Neural crest cell (in vitro differentiated cells): Measurements from ENCODE around the gene FAM9C. TPM values are rescaled to one million over a fixed set of nuclear protein-coding genes. Genes with fewer than 3 reads are reported as not detected.

ENCODE experiments used
- DNase-seq: peaks from one replicate; pipeline ENCODE4 v3.0.0; 2021; ENCODE audit warnings: low read depth, mixed read lengths, low spot score
- H3K27ac Mint-ChIP-seq: one replicate; pipeline ENCODE4 v1.8.0; 2021; ENCODE audit warnings: mild to moderate bottlenecking, mixed read lengths; ENCODE audit not compliant: unreplicated experiment
- H3K27me3 Mint-ChIP-seq: 2 replicates; pipeline ENCODE4 v1.8.0; 2021; ENCODE audit warnings: low read depth, mild to moderate bottlenecking, mixed read lengths
- H3K36me3 Mint-ChIP-seq: 2 replicates; pipeline ENCODE4 v1.8.0; 2021; ENCODE audit warnings: low read depth, mild to moderate bottlenecking, mixed read lengths
- H3K4me1 Mint-ChIP-seq: 2 replicates; pipeline ENCODE4 v1.8.0; 2021; ENCODE audit warnings: mixed read lengths
- H3K4me3 Mint-ChIP-seq: one replicate; pipeline ENCODE4 v1.8.0; 2021; ENCODE audit warnings: mild to moderate bottlenecking, mixed read lengths
- H3K9me3 Mint-ChIP-seq: 2 replicates; pipeline ENCODE4 v1.8.0; 2021; ENCODE audit warnings: mixed read lengths
- total RNA-seq: library from RNA; stranded (reverse); gene quantifications from 2 replicates; pipeline ENCODE4 v1.2.1, GENCODE V29; 2021
- TF ChIP-seq, protein P1 (sequence below): fragments of 200-600 bp; sonication (generic); conservative IDR thresholded peaks from 2 replicates; pipeline ENCODE4 v1.5.0; 2021; ENCODE audit warnings: antibody characterized with exemption, mild to moderate bottlenecking

FAM9C gene
- total RNA-seq, 1 donor from 2014 or later = 0.07 TPM

DNA sequence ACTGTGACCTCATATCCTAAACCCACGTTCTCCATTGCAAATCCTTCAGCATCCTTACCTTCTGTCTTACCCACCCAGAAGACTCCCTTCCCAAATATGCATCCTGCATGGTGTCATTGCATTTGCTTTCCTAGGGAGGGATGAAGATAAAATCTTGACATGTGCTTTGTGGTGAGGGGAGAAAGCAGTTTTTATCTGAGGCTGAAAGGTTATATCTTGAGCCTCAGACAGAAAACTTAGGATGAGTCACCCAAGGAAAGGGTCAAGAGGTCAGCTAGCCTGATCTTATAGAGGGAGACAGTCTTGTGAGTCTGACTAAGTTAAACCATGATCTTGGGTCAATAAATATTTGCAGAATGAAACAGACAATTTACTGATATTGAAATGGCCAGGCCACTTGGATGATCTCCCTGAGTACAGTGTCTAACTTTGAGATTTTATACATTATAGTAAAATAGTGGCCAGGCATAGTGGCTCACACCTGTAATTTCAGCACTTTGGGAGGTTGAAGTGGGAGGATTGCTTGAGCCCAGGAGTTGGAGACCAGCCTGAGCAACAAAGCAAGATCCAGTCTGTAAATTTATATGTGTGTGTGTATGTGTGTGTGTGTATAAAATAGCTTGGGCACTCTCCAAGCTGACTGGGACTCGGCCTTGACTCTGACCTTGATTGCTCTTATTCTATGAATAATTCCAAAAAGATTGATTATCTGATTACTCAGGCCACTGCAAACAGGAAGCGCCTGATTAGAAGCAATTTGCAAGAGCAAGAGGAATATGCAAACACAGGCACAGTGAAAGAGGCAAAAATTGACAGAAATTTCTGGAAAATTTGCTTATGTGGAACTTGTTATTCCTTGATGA lies 15.4 kb upstream of the FAM9C start:
- Mint-ChIP-seq H3K27me3 (no peaks in the 10 kb centered on the region), H3K4me3 (no peak overlapping the region), H3K9me3 (peaks cover 27% of the 10 kb centered on the region), H3K4me1 (peaks cover 23% of the 10 kb centered on the region), H3K27ac (no peak overlapping the region), H3K36me3 (peaks cover 9% of the 10 kb centered on the region)
- TF ChIP-seq, protein P1, sequence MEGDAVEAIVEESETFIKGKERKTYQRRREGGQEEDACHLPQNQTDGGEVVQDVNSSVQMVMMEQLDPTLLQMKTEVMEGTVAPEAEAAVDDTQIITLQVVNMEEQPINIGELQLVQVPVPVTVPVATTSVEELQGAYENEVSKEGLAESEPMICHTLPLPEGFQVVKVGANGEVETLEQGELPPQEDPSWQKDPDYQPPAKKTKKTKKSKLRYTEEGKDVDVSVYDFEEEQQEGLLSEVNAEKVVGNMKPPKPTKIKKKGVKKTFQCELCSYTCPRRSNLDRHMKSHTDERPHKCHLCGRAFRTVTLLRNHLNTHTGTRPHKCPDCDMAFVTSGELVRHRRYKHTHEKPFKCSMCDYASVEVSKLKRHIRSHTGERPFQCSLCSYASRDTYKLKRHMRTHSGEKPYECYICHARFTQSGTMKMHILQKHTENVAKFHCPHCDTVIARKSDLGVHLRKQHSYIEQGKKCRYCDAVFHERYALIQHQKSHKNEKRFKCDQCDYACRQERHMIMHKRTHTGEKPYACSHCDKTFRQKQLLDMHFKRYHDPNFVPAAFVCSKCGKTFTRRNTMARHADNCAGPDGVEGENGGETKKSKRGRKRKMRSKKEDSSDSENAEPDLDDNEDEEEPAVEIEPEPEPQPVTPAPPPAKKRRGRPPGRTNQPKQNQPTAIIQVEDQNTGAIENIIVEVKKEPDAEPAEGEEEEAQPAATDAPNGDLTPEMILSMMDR = no peak
- DNase-seq = no peak

DNA sequence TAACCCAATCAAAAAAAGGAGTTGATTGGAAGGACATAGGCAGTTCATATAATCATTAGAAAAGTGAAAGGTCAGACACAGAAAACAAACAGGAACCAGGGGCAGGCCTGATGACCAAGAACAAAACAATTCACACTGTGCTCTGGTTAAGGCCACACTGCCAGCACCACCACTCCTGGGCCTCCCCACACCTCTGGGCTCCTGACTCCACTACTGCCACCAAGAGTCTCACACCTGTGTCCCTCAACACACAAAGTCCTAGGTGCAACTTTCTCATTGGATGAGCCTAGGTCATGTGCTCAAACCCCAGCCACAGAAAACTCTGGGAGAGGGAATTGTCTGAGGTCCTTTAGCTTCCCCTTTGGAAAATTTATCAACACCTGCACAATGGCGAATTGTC lies 11.1 kb upstream of the FAM9C start:
- Mint-ChIP-seq H3K36me3 (peaks cover 5% of the 10 kb centered on the region), H3K9me3 (peaks cover 16% of the 10 kb centered on the region), H3K4me1 (peaks cover 27% of the 10 kb centered on the region), H3K27me3 (no peaks in the 10 kb centered on the region), H3K27ac (no peak overlapping the region), H3K4me3 (no peak overlapping the region)
- no peak for DNase-seq
- TF ChIP-seq, protein P1 = no peak

DNA sequence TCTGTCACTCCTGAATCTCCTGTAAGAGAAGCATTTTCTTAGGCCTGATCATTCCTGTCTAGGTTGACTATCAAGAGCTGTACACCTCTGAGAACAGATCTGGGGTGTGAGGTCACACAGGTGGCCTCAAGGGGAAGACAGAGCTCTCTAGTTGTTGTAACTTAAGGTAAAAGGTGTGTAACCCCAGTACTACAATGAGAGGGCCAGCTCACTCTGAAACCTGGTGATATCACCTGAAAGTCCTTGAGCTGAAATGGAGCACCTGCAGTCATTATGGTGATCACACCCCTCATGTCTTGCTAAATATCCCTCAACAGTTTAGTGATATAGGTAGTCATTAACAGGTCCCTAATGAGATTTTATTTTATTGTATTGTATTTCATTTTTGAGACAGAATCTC lies 8.8 kb upstream of the FAM9C start:
- no peak overlapping the region for H3K27ac Mint-ChIP-seq
- peaks cover 20% of the 10 kb centered on the region for H3K9me3 Mint-ChIP-seq
- no peaks in the 10 kb centered on the region for H3K27me3 Mint-ChIP-seq
- no peak overlapping the region for H3K4me3 Mint-ChIP-seq
- TF ChIP-seq, protein P1 = no peak
- peaks cover 2% of the 10 kb centered on the region for H3K36me3 Mint-ChIP-seq
- H3K4me1 Mint-ChIP-seq = peaks cover 9% of the 10 kb centered on the region
- no peak for DNase-seq

DNA sequence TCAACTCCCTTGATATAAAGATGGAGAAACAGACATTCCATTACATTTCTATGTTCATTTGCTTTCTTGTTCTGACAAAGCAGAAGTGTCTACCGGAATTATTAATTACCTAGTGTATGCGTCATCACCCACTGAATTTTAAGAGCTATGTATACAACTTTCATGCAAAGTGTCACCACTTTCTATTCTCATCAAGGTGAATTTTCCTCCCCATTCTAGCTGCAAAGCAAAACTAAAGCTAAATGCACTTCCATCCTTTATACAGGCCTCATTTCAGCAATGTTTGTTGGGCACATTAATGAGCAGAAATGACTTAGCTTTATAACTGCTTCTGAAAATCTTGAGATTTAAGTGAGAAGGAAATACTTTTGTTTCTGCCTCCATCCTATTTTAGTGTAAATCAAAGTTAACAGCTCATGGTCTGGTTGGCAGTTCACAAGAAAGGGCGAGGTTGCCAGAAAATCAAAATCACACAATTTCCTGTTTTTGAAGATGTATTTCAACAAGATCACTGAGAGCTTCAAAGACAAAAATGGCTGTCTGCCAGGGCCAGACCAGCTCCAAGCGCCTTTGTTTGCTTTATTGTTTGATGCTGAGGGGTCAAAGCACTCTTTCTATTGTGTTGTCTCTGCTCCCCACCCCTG lies 7.2 kb upstream of the FAM9C start:
- peaks cover 2% of the 10 kb centered on the region for H3K36me3 Mint-ChIP-seq
- H3K4me3 Mint-ChIP-seq = no peak overlapping the region
- DNase-seq = no peak
- TF ChIP-seq, protein P1 = no peak
- H3K27me3 Mint-ChIP-seq = no peaks in the 10 kb centered on the region
- peaks cover 21% of the 10 kb centered on the region for H3K4me1 Mint-ChIP-seq
- H3K27ac Mint-ChIP-seq = no peak overlapping the region
- H3K9me3 Mint-ChIP-seq = peaks cover 11% of the 10 kb centered on the region

DNA sequence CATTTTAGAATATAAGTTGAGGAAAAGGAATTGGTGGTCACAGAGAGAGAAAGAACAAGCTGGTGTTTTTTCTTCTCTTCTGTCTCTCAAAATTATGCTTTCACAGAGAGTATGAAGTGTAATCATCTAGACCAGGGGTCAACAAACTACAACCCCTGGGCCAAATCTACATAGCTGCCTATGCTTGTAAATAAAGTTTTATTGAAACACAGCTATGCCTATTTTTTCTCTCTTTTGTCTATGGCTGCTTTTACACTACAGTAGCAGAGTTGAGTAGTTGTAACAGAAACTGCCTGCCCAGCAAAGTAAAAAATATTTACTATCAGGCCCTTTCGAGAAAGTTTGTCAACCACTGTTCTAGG lies 6.7 kb upstream of the FAM9C start:
- peaks cover 2% of the 10 kb centered on the region for H3K36me3 Mint-ChIP-seq
- no peak overlapping the region for H3K4me3 Mint-ChIP-seq
- peaks cover 11% of the 10 kb centered on the region for H3K9me3 Mint-ChIP-seq
- no peak overlapping the region for H3K27ac Mint-ChIP-seq
- H3K27me3 Mint-ChIP-seq = no peaks in the 10 kb centered on the region
- TF ChIP-seq, protein P1 = no peak
- no peak for DNase-seq
- H3K4me1 Mint-ChIP-seq = peaks cover 26% of the 10 kb centered on the region
